Ureter (tissue), 1 donor: ENCODE results near the gene SORCS2. TPM values are rescaled to one million over a fixed set of nuclear protein-coding genes. Genes with fewer than 3 reads are reported as not detected.

Source experiments
- DNase-seq: peaks from one replicate; pipeline ENCODE4 v3.0.0-alpha.2; 2020; ENCODE audit warnings: low spot score
- total RNA-seq: library from RNA; stranded (reverse); gene quantifications from one replicate; pipeline ENCODE4 v1.2.4, GENCODE V29; 2023
- donor health status: DM: yes; HTN: yes; CAD: no.

The SORCS2 gene
- total RNA-seq, 1 donor from 2014 or later, result 2.8 TPM

GRCh38 chr4:7773401-7774180, 581.3 kb downstream of the SORCS2 start:
- DNase-seq, result no peak

- DNase-seq, result no peak
Observed at GRCh38 chr4:7774301-7775294, 582.3 kb downstream of the SORCS2 start.

DNA sequence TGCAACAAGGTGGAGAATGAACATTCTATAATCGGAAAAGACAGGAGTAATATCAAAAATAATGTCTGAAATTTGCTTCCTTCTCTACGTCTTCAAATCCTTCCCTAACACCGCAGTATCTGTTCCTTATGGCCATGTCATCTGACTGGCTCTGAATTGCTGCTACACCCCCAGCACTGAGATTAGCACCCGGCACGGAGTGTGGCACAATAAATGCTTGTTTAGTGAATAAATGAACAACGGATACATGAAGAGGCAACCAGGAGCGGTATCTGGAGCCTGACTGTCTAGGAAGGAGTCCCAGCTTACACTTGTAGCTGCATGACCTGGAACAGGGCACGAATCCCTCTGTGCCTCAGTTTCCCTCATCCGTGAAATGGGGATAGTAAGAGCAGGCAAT, 583.1 kb downstream of the SORCS2 start:
- no peak for DNase-seq

DNA sequence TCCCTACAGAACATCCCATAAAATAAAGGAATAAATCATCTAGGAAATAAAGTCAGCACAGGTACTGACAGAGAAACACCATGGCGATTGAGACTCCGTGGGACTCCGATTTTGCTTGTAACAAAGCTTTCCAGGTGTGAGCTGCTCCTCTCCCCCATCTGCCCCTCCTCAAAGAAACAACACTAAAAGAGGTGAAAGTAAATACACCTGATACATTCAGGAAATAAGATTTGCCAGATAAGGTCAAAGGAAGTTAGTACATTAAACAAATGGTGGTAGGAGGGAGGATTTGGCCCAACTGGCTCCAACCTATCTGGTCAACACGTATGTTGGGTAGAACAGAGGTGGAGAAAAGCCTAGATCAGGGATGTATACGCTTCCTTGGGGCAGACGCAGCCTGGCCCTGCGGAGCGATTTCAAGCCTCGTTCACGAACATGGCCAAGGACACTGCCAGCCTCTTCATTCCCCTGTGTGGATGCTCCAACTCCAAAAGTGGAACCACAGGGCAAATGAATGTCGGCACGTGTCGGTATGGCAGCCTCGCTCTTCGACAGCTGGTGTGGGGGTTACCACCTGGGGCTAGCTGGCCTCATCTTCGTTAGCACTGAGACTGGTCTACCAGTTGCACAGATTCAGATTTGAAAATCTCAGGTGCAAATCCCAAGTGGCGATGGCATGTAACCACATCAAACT, 584.8 kb downstream of the SORCS2 start:
- no peak for DNase-seq

- DNase-seq, result no peak
Observed at GRCh38 chr4:7777871-7778509, 585.7 kb downstream of the SORCS2 start.

DNA sequence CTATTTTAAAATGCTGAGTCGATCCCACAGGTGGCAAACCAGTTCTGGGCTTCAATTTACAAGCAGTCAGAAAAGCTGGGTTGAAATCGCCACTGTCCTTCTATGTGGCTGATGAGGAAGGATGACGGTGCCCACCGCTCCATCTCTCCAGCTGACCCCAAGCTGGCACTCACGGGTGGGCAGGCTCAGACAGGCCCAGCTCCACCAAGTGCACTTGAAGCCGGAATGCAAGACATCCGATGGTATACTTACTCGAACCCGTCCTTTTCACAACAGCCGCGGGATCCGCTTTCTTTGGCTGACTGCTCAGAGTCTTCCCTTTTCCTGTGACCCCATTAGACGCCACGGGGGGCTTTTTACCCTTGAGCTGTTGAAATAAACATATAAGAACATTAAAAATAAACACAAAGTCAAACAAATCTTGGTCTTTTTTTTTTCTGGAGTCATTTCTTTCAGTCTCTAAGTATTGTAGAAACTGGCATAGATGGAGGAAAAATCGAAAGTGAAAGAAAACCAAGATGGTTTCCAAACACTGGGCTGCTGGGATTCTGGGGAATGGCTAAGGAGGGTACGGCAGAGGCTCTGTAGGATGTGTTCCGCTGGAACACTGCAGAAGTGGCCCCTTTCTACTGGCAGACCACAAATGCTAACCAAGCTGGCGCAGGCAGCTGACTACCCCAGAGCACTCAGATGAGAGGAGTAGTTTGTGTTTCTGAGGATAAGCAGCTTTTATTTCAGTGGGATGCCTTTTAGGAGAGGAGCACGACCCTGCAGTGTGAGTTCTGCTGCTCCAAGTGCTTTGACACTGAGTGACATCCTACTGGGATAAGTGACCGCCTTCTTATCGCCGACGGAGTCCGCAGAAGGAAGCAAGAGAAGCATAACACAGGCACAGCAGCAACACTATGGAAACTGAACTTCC, 586.4 kb downstream of the SORCS2 start:
- no peak for DNase-seq

DNA sequence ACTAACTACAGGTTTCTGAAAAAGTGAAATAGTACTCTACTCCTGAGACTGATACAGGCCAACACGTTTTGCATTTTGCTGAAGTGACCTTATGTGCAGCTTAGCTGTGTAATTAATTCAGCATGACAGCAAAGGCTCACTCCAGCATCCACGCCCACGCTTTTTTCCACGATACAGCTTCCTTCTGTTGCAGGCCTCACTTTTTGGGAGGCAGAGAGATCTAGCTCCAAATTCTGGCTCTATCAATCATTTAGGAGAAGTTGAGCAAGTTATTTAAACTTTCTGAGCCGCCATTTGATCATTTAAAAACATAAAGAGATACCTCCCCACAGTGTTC, 587.1 kb downstream of the SORCS2 start:
- DNase-seq, result no peak

- no peak for DNase-seq
Observed at GRCh38 chr4:7780751-7781348, 588.5 kb downstream of the SORCS2 start.

DNA sequence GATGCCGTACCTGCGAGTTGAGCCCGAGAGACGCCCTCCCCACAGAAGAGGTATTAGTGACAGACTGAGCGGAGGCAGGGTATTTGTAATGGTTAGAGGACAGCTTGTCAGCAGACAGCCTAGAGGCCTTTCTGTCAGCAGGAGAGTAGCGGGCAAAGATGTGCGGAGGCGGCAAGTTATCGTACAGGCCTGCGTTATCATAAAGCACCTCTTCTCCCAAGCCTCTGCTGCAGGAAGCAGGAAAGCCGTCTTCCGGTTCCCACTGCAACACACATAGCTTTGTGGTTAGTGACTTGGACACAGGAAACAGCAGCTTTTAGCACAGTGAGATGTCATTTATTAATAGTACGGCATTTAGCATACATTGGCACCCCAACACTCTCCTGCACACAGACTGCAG, 589.0 kb downstream of the SORCS2 start:
- no peak for DNase-seq

DNA sequence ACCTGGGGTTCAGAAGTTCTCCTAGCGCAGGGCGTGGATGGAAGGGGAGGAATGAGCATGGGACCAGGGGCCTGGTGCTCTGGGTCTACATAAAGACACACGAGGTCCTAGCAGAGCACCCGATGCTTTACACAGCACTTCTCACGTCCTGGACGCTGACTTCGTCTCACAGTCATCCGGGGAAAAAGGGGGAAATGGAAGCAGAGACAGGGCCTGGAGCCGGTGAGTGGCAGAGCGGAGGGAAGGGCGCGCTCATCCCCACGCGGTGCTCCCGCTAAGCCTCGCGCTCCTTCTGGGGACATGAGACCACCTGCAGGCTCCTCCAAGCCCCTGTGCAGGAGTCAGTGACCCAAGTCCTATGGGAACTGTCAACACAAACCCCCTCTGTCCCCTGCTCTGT, 589.7 kb downstream of the SORCS2 start:
- DNase-seq, result no peak

DNA sequence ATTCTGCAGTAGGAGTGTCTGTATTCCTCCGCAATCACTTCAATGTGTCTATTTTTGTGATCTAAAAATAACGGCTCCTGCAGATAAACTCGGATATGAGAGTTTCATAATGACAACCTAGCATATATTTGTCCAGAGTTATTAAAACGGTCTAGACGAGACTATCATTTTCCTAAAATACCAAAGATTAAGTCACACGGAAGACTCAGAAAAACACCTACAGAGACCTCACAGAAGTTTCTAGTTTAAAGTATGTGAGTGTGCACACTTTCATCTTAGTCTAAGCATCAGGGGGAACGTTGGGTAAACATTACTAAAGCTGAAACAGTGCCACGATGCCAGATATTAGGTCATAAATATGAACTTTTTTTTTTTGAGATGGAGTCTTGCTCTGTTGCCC, 590.4 kb downstream of the SORCS2 start:
- DNase-seq, result no peak

DNA sequence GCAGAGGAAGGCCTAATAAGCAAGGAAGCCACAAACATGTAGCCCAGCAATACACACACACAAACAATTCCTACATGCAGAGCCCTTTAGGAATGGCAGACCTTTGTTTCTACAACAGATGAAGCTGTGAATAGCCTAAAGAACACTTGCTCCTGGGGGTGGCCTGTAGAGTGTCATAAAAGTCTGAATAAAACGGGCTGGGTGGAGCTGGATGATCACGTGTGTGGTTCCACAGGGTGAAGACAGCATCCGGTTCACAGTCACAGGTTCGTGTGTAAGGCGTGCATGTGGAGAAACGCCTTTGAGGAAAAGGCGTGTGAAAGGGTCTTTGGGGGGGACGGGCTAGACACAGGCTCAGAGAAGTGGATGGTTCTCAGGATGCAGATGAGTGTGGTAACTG, 591.2 kb downstream of the SORCS2 start:
- DNase-seq, result no peak

DNA sequence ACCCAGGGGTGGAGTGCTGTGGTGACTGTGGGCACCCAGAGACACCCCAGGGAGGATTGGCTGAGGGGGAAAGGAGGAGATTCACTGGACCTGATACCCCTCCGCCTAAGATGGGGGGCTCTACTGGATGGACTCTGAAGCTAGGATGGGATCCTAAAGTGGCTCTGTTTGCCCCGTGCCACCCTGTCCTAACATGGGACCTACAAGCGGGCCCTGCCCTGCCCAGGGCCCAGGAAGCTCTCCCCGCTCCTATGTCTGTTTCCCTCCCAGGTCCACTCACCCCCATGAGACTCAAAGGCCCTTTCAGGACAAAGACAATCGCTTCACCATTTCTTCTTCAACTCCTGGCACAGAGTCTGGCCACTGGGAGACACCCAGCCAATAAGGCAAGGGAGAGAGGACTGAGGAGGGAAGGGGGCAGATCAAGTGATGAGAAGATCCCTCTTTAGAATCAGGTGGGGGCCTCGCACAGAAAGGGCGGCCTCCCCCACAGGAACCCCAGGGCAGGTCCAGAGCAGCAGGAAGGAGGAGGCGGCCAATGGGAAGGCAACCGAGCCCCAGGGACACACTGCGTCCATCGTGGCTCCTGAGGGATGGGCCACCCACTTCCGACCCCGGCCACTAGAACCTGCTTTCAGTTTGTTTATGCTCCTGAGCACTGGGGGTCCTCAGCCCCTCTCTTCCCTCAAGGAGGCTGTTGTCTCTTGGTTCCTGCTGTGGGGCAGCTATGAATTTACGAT, 592.0 kb downstream of the SORCS2 start:
- DNase-seq, result no peak

- no peak for DNase-seq
Observed at GRCh38 chr4:7785017-7785416, 592.7 kb downstream of the SORCS2 start.

DNA sequence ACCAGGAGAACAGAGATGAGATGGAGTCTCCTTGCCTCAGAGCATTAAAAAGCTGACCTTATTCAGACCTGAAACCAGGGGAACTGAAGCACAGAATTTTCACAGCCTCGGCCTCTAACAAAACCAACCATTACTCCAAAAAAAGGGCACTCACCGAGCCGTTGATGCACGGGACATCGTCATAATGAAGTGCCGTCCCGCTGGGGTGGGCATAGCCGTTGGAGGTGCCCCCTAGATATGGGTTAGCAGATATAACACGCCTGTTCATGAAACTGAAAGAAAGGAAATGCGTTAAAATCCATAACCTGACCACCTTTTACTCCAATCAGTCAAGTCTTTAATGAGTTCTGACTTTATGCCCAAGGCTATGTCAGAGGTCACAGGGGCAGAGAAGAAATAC, 593.7 kb downstream of the SORCS2 start:
- no peak for DNase-seq

- DNase-seq, result no peak
Observed at GRCh38 chr4:7786517-7786916, 594.2 kb downstream of the SORCS2 start.

GRCh38 chr4:7787067-7787466, 594.7 kb downstream of the SORCS2 start:
- DNase-seq, result no peak

DNA sequence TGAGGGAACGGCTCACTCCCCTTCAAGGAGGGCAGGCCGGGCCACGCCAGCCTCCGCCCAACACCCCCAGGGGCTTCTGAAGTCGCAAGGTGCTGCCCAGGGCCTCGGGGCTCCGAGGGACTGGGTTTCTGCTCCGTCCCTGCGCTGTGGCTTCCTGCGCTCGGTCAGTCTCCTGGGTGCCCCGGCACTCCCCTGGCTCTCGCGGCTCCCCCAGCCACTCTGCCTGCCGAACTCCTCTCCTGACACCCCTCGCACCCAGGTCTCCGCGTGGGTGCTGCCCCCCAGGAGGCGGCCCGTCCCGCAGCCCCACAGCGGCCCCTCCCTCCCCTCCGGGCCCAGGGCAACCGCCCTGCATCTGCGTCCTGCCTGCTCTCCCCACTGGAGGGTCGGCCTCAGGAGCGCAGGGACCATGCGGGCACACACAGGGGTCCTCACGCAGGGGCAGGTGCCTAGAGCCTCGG, 595.4 kb downstream of the SORCS2 start:
- no peak for DNase-seq

DNA sequence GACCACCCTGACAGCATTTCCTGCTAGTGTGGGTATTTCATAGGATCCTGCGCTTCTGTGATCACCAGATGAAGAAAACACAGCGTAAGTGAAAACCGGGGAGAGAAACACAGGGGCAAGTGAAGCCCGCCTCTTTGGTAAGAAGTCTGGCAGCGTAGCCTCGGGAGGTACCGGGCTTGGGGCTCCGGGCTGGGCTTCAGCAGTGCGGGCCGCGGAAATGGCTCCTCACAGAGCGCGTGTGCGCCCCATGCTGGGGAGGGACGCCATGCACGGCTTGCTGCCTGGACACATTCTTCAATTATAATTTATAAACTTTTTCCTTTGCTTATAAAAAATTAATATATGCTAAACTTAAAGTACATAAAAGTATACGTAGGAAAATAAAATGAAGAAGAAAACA, 595.9 kb downstream of the SORCS2 start:
- DNase-seq, result no peak
